ENCODE measurements around the gene PTX4.

The PTX4 gene

GRCh38 chr16:1523581-1524245 lies 35.0 kb upstream of the PTX4 start:
- DNase-seq = no peak

GRCh38 chr16:1520461-1520860 lies 31.7 kb upstream of the PTX4 start:
- DNase-seq = no peak

GRCh38 chr16:1519831-1520230 lies 31.1 kb upstream of the PTX4 start:
- DNase-seq = no peak

GRCh38 chr16:1518626-1519135 lies 29.9 kb upstream of the PTX4 start:
- no peak for DNase-seq

GRCh38 chr16:1514507-1514906 lies 25.8 kb upstream of the PTX4 start:
- DNase-seq = no peak

- no peak for DNase-seq
Observed at GRCh38 chr16:1512774-1513173, 24.0 kb upstream of the PTX4 start.

- no peak for DNase-seq
Observed at GRCh38 chr16:1511662-1512569, 23.2 kb upstream of the PTX4 start.

GRCh38 chr16:1510941-1511351 lies 22.2 kb upstream of the PTX4 start:
- DNase-seq = no peak

- no peak for DNase-seq
Observed at GRCh38 chr16:1510272-1510671, 21.5 kb upstream of the PTX4 start.

- DNase-seq = no peak
Observed at GRCh38 chr16:1509307-1510221, 20.8 kb upstream of the PTX4 start.

GRCh38 chr16:1508494-1509187 lies 19.9 kb upstream of the PTX4 start:
- no peak for DNase-seq

GRCh38 chr16:1506494-1507213 lies 17.9 kb upstream of the PTX4 start:
- DNase-seq = no peak

- no peak for DNase-seq
Observed at GRCh38 chr16:1505912-1506311, 17.2 kb upstream of the PTX4 start.

- no peak for DNase-seq
Observed at GRCh38 chr16:1505073-1505844, 16.5 kb upstream of the PTX4 start.

GRCh38 chr16:1503110-1503955 lies 14.6 kb upstream of the PTX4 start:
- no peak for DNase-seq

GRCh38 chr16:1502092-1503004 lies 13.6 kb upstream of the PTX4 start:
- no peak for DNase-seq

GRCh38 chr16:1501630-1502029 lies 12.9 kb upstream of the PTX4 start:
- no peak for DNase-seq

GRCh38 chr16:1500465-1501150 lies 11.9 kb upstream of the PTX4 start:
- no peak for DNase-seq
